ENCODE results near the gene LHFPL6. TPM values are rescaled to one million over a fixed set of nuclear protein-coding genes. Genes with fewer than 3 reads are reported as not detected.

LHFPL6 gene
- total and polyA plus RNA-seq, 2 experiments from 2014 or later, result 7.8 to 9.5 TPM

- Histone ChIP-seq H2AFZ (no peak overlapping the region), H3K9me2 (ENCODE audit: insufficient read depth) (no peaks in the 10 kb centered on the region), H3K27me3 (ENCODE audit: insufficient read depth) (peaks cover 45% of the 10 kb centered on the region), H3K4me2 (no peak overlapping the region), H3K4me3 (no peak overlapping the region), H3K79me2 (replicated peaks; ENCODE audit: insufficient read depth) (no peaks in the 10 kb centered on the region), H3K36me3 (ENCODE audit: insufficient read depth) (no peaks in the 10 kb centered on the region), H4K20me1 (replicated peaks; ENCODE audit: insufficient read depth) (peaks cover 10% of the 10 kb centered on the region; the same call in 1 of the 2 replicates), H3K4me1 (ENCODE audit: insufficient read depth) (no peaks in the 10 kb centered on the region), H3F3A (replicated peaks; ENCODE audit: low read depth) (no peaks in the 10 kb centered on the region), H3K27ac (ENCODE audit: low read depth) (no peak overlapping the region)
- Mint-ChIP-seq H3K9me3 (peaks cover 7% of the 10 kb centered on the region; the same call in 2 of the 3 replicates), H3K27ac (no peak overlapping the region), H3K4me3 (no peak overlapping the region), H3K36me3 (ENCODE audit: low read depth) (peaks cover 4% of the 10 kb centered on the region; the same call in 2 of the 3 replicates), H3K27me3 (ENCODE audit: insufficient read depth, low read depth, poor library complexity) (peaks cover 12% of the 10 kb centered on the region), H3K4me1 (peaks cover 3% of the 10 kb centered on the region; the same call in 2 of the 3 replicates)
- no peak for ATAC-seq
- no peak for DNase-seq (ENCODE audit: low spot score)
- TF ChIP-seq EZH2phosphoT487 (IDR thresholded peaks at IDR 0.05; ENCODE audit: unreplicated experiment), result no peak
- TF ChIP-seq, protein P1, sequence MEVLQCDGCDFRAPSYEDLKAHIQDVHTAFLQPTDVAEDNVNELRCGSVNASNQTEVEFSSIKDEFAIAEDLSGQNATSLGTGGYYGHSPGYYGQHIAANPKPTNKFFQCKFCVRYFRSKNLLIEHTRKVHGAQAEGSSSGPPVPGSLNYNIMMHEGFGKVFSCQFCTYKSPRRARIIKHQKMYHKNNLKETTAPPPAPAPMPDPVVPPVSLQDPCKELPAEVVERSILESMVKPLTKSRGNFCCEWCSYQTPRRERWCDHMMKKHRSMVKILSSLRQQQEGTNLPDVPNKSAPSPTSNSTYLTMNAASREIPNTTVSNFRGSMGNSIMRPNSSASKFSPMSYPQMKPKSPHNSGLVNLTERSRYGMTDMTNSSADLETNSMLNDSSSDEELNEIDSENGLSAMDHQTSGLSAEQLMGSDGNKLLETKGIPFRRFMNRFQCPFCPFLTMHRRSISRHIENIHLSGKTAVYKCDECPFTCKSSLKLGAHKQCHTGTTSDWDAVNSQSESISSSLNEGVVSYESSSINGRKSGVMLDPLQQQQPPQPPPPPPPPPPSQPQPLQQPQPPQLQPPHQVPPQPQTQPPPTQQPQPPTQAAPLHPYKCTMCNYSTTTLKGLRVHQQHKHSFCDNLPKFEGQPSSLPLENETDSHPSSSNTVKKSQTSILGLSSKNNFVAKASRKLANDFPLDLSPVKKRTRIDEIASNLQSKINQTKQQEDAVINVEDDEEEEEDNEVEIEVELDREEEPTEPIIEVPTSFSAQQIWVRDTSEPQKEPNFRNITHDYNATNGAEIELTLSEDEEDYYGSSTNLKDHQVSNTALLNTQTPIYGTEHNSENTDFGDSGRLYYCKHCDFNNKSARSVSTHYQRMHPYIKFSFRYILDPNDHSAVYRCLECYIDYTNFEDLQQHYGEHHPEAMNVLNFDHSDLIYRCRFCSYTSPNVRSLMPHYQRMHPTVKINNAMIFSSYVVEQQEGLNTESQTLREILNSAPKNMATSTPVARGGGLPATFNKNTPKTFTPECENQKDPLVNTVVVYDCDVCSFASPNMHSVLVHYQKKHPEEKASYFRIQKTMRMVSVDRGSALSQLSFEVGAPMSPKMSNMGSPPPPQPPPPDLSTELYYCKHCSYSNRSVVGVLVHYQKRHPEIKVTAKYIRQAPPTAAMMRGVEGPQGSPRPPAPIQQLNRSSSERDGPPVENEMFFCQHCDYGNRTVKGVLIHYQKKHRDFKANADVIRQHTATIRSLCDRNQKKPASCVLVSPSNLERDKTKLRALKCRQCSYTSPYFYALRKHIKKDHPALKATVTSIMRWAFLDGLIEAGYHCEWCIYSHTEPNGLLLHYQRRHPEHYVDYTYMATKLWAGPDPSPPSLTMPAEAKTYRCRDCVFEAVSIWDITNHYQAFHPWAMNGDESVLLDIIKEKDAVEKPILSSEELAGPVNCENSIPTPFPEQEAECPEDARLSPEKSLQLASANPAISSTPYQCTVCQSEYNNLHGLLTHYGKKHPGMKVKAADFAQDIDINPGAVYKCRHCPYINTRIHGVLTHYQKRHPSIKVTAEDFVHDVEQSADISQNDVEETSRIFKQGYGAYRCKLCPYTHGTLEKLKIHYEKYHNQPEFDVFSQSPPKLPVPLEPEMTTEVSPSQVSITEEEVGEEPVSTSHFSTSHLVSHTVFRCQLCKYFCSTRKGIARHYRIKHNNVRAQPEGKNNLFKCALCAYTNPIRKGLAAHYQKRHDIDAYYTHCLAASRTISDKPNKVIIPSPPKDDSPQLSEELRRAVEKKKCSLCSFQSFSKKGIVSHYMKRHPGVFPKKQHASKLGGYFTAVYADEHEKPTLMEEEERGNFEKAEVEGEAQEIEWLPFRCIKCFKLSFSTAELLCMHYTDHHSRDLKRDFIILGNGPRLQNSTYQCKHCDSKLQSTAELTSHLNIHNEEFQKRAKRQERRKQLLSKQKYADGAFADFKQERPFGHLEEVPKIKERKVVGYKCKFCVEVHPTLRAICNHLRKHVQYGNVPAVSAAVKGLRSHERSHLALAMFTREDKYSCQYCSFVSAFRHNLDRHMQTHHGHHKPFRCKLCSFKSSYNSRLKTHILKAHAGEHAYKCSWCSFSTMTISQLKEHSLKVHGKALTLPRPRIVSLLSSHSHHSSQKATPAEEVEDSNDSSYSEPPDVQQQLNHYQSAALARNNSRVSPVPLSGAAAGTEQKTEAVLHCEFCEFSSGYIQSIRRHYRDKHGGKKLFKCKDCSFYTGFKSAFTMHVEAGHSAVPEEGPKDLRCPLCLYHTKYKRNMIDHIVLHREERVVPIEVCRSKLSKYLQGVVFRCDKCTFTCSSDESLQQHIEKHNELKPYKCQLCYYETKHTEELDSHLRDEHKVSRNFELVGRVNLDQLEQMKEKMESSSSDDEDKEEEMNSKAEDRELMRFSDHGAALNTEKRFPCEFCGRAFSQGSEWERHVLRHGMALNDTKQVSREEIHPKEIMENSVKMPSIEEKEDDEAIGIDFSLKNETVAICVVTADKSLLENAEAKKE (CRISPR knock-in tag; IDR thresholded peaks at IDR 0.05), result no peak
- TF ChIP-seq ZNF114 (CRISPR knock-in tag; IDR thresholded peaks at IDR 0.05), result no peak
- TF ChIP-seq NANOG (IDR thresholded peaks at IDR 0.05; ENCODE audit: borderline replicate concordance), result no peak
- TF ChIP-seq, protein P2, sequence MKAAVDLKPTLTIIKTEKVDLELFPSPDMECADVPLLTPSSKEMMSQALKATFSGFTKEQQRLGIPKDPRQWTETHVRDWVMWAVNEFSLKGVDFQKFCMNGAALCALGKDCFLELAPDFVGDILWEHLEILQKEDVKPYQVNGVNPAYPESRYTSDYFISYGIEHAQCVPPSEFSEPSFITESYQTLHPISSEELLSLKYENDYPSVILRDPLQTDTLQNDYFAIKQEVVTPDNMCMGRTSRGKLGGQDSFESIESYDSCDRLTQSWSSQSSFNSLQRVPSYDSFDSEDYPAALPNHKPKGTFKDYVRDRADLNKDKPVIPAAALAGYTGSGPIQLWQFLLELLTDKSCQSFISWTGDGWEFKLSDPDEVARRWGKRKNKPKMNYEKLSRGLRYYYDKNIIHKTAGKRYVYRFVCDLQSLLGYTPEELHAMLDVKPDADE (IDR thresholded peaks at IDR 0.05), result no peak
- TF ChIP-seq JUNB (IDR thresholded peaks at IDR 0.05; ENCODE audit: unreplicated experiment), result no peak
- TF ChIP-seq EZH2 (IDR thresholded peaks at IDR 0.05; ENCODE audit: low read depth, unreplicated experiment), result no peak
- no peak for TF ChIP-seq STAT1 (IDR thresholded peaks at IDR 0.05; ENCODE audit: unreplicated experiment)
- TF ChIP-seq CREB1 (CRISPR knock-in tag; IDR thresholded peaks at IDR 0.05; ENCODE audit: low read depth), result no peak
- TF ChIP-seq ZNF331 (CRISPR knock-in tag; IDR thresholded peaks at IDR 0.05; ENCODE audit: low read depth), result no peak
- no peak for TF ChIP-seq POLR2AphosphoS5 (IDR thresholded peaks at IDR 0.05; ENCODE audit: low read depth)
- no peak for TF ChIP-seq REST (IDR thresholded peaks at IDR 0.05; ENCODE audit: unreplicated experiment)
- TF ChIP-seq, protein P3, sequence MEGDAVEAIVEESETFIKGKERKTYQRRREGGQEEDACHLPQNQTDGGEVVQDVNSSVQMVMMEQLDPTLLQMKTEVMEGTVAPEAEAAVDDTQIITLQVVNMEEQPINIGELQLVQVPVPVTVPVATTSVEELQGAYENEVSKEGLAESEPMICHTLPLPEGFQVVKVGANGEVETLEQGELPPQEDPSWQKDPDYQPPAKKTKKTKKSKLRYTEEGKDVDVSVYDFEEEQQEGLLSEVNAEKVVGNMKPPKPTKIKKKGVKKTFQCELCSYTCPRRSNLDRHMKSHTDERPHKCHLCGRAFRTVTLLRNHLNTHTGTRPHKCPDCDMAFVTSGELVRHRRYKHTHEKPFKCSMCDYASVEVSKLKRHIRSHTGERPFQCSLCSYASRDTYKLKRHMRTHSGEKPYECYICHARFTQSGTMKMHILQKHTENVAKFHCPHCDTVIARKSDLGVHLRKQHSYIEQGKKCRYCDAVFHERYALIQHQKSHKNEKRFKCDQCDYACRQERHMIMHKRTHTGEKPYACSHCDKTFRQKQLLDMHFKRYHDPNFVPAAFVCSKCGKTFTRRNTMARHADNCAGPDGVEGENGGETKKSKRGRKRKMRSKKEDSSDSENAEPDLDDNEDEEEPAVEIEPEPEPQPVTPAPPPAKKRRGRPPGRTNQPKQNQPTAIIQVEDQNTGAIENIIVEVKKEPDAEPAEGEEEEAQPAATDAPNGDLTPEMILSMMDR (conservative IDR thresholded peaks at IDR 0.05; ENCODE audit: low read depth in 2 of 2), result no peak
Observed at GRCh38 chr13:39375601-39376000, 227.4 kb downstream of the LHFPL6 start.

All from GM23338 (cell line).